Measurements from ENCODE around the gene HOXC5. TPM values are rescaled to one million over a fixed set of nuclear protein-coding genes. Genes with fewer than 3 reads are reported as not detected.

HOXC5 gene
- polyA plus RNA-seq, 3 donors, result not detected

- no peak for DNase-seq
- no peak overlapping the region for H3K4me3 ChIP-seq (replicated peaks in 1 of 3; ENCODE audit: low read depth in 2 of 3, low read length in 3 of 3)
- no peak overlapping the region for H3K27ac Mint-ChIP-seq
Measured at GRCh38 chr12:54029529-54030441, 3.1 kb upstream of the HOXC5 start.

GRCh38 chr12:54030442-54030801 is 2.4 kb upstream of the HOXC5 start:
- H3K9ac ChIP-seq (ENCODE audit: insufficient read depth, low read length, poor library complexity, severe bottlenecking), result no peak overlapping the region
- intact Hi-C loops (cut with micrococcal nuclease), result loop anchor here in 1 of 2 donors (10.0 kb wide), 1 partner anchor 56 kb away; the partner anchor contains the start of genes HOTAIR and HOXC11
- Mint-ChIP-seq H3K27ac (no peak overlapping the region), H3K36me3 (peaks cover 5 to 22% of the 10 kb centered on the region in 2 donors), H3K4me1 (peaks cover 21% of the 10 kb centered on the region), H3K4me3 (peak overlapping the region in 1 of 2 donors; percentile 68), H3K27me3 (ENCODE audit: low read depth in 3 of 3) (peaks cover 93 to 98% (median 96%) of the 10 kb centered on the region in 3 donors), H3K9me3 (peaks cover 6 to 40% (median 30%) of the 10 kb centered on the region in 7 donors)
- no peak for DNase-seq
- TF ChIP-seq, protein P1, sequence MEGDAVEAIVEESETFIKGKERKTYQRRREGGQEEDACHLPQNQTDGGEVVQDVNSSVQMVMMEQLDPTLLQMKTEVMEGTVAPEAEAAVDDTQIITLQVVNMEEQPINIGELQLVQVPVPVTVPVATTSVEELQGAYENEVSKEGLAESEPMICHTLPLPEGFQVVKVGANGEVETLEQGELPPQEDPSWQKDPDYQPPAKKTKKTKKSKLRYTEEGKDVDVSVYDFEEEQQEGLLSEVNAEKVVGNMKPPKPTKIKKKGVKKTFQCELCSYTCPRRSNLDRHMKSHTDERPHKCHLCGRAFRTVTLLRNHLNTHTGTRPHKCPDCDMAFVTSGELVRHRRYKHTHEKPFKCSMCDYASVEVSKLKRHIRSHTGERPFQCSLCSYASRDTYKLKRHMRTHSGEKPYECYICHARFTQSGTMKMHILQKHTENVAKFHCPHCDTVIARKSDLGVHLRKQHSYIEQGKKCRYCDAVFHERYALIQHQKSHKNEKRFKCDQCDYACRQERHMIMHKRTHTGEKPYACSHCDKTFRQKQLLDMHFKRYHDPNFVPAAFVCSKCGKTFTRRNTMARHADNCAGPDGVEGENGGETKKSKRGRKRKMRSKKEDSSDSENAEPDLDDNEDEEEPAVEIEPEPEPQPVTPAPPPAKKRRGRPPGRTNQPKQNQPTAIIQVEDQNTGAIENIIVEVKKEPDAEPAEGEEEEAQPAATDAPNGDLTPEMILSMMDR (IDR thresholded peaks at IDR 0.05), result no peak
- H3K27ac ChIP-seq (ENCODE audit: low read depth in 1 of 2, low read length in 2 of 2), result no peak overlapping the region
- peaks cover 88 to 99% of the 10 kb centered on the region in 2 donors for H3K27me3 ChIP-seq (ENCODE audit: control insufficient read depth in 2 of 2, insufficient read depth in 2 of 2, low read length in 2 of 2)
- H3K4me1 ChIP-seq (ENCODE audit: control insufficient read depth in 1 of 2, insufficient read depth in 2 of 2, low read length in 2 of 2), result no peaks in the 10 kb centered on the region
- H3K4me3 ChIP-seq (replicated peaks in 1 of 3; ENCODE audit: low read depth in 2 of 3, low read length in 3 of 3), result no peak overlapping the region
- H4K20me1 ChIP-seq (ENCODE audit: insufficient read depth, low read length), result no peaks in the 10 kb centered on the region
- peaks cover 26 to 52% of the 10 kb centered on the region in 2 donors for H3K9me3 ChIP-seq (replicated peaks in 1 of 2; ENCODE audit: control insufficient read depth in 1 of 2, insufficient read depth in 1 of 2, low read length in 2 of 2)
- H3K36me3 ChIP-seq (replicated peaks in 1 of 2; ENCODE audit: control insufficient read depth in 1 of 2, insufficient read depth in 2 of 2, low read length in 2 of 2), result no peaks in the 10 kb centered on the region
- H3K79me2 ChIP-seq (ENCODE audit: insufficient read depth, low read length), result no peaks in the 10 kb centered on the region
- WGBS (ENCODE audit: insufficient coverage), result no CpG with 5 or more reads among the region's 7 CpGs
- no peak overlapping the region for H3K4me2 ChIP-seq (replicated peaks; ENCODE audit: extremely low read depth, low read length, poor library complexity, severe bottlenecking)
- H2AFZ ChIP-seq (ENCODE audit: insufficient read depth, low read depth, low read length, poor library complexity, severe bottlenecking), result no peak overlapping the region

More at GRCh38 chr12:54029529-54030441, 3.1 kb upstream of the HOXC5 start:
- intact Hi-C loops (cut with micrococcal nuclease), result loop anchor here in 1 of 2 donors (10.0 kb wide), 1 partner anchor 55 kb away; the partner anchor contains the start of genes HOTAIR and HOXC11
- Histone ChIP-seq H3K9ac (ENCODE audit: insufficient read depth, low read length, poor library complexity, severe bottlenecking) (no peak overlapping the region), H3K27me3 (ENCODE audit: control insufficient read depth in 2 of 2, insufficient read depth in 2 of 2, low read length in 2 of 2) (peaks cover 88 to 99% of the 10 kb centered on the region in 2 donors), H2AFZ (ENCODE audit: insufficient read depth, low read depth, low read length, poor library complexity, severe bottlenecking) (no peak overlapping the region), H4K20me1 (ENCODE audit: insufficient read depth, low read length) (no peaks in the 10 kb centered on the region), H3K4me1 (ENCODE audit: control insufficient read depth in 1 of 2, insufficient read depth in 2 of 2, low read length in 2 of 2) (no peaks in the 10 kb centered on the region), H3K27ac (ENCODE audit: low read depth in 1 of 2, low read length in 2 of 2) (no peak overlapping the region), H3K79me2 (ENCODE audit: insufficient read depth, low read length) (no peaks in the 10 kb centered on the region), H3K9me3 (replicated peaks in 1 of 2; ENCODE audit: control insufficient read depth in 1 of 2, insufficient read depth in 1 of 2, low read length in 2 of 2) (peaks cover 26 to 46% of the 10 kb centered on the region in 2 donors), H3K4me2 (replicated peaks; ENCODE audit: extremely low read depth, low read length, poor library complexity, severe bottlenecking) (no peak overlapping the region), H3K36me3 (replicated peaks in 1 of 2; ENCODE audit: control insufficient read depth in 1 of 2, insufficient read depth in 2 of 2, low read length in 2 of 2) (no peaks in the 10 kb centered on the region)
- H3K4me3 Mint-ChIP-seq, result peak overlapping the region in 1 of 2 donors; percentile 76
- H3K27me3 Mint-ChIP-seq (ENCODE audit: low read depth in 3 of 3), result peaks cover 93 to 97% (median 96%) of the 10 kb centered on the region in 3 donors
- peaks cover 21% of the 10 kb centered on the region for H3K4me1 Mint-ChIP-seq
- TF ChIP-seq, protein P1 (IDR thresholded peaks at IDR 0.05), result no peak
- peaks cover 6 to 35% (median 28%) of the 10 kb centered on the region in 7 donors for H3K9me3 Mint-ChIP-seq
- H3K36me3 Mint-ChIP-seq, result peaks cover 5 to 19% of the 10 kb centered on the region in 2 donors
- 14% methylated on average over 23 of the region's 53 CpGs for WGBS (ENCODE audit: insufficient coverage)

All from CD14-positive monocyte (primary cell).